Dendritic cell treated with granulocyte-macrophage colony-stimulating factor and Interleukin-4, amounts not matched to agents 40 ng/mL and 50 ng/mL, for 4 days (primary cell): ENCODE data around the gene ARHGAP31.
"Not testable (repeated sequence)": the region's sequence is repeated elsewhere in the genome, so short reads cannot be mapped to it uniquely, and the experiment has no call there.

Source experiments
- H3K27ac Mint-ChIP-seq: one replicate; pipeline ENCODE4 v1.8.0; 2022; ENCODE audit warnings: mild to moderate bottlenecking, mixed read lengths
- H3K27me3 Mint-ChIP-seq: one replicate; pipeline ENCODE4 v1.8.0; 2022; ENCODE audit warnings: mild to moderate bottlenecking, mixed read lengths
- H3K36me3 Mint-ChIP-seq: one replicate; pipeline ENCODE4 v1.8.0; 2022; ENCODE audit warnings: low read depth, mixed read lengths
- H3K4me1 Mint-ChIP-seq: one replicate; pipeline ENCODE4 v1.8.0; 2022; ENCODE audit warnings: low read depth, mixed read lengths
- H3K4me3 Mint-ChIP-seq: one replicate; pipeline ENCODE4 v1.8.0; 2022; ENCODE audit warnings: mild to moderate bottlenecking, moderate library complexity, mixed read lengths
- H3K9me3 Mint-ChIP-seq: one replicate; pipeline ENCODE4 v1.8.0; 2022; ENCODE audit warnings: mixed read lengths
- intact Hi-C: fragments of 100-400 bp; cut with micrococcal nuclease; formaldehyde crosslinking; loops from one replicate; pipeline ENCODE4 v1.15.0; 2022

Gene ARHGAP31, protein sequence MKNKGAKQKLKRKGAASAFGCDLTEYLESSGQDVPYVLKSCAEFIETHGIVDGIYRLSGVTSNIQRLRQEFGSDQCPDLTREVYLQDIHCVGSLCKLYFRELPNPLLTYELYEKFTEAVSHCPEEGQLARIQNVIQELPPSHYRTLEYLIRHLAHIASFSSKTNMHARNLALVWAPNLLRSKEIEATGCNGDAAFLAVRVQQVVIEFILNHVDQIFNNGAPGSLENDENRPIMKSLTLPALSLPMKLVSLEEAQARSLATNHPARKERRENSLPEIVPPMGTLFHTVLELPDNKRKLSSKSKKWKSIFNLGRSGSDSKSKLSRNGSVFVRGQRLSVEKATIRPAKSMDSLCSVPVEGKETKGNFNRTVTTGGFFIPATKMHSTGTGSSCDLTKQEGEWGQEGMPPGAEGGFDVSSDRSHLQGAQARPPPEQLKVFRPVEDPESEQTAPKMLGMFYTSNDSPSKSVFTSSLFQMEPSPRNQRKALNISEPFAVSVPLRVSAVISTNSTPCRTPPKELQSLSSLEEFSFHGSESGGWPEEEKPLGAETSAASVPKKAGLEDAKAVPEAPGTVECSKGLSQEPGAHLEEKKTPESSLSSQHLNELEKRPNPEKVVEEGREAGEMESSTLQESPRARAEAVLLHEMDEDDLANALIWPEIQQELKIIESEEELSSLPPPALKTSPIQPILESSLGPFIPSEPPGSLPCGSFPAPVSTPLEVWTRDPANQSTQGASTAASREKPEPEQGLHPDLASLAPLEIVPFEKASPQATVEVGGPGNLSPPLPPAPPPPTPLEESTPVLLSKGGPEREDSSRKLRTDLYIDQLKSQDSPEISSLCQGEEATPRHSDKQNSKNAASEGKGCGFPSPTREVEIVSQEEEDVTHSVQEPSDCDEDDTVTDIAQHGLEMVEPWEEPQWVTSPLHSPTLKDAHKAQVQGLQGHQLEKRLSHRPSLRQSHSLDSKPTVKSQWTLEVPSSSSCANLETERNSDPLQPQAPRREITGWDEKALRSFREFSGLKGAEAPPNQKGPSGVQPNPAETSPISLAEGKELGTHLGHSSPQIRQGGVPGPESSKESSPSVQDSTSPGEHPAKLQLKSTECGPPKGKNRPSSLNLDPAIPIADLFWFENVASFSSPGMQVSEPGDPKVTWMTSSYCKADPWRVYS (N-terminal part only)

DNA sequence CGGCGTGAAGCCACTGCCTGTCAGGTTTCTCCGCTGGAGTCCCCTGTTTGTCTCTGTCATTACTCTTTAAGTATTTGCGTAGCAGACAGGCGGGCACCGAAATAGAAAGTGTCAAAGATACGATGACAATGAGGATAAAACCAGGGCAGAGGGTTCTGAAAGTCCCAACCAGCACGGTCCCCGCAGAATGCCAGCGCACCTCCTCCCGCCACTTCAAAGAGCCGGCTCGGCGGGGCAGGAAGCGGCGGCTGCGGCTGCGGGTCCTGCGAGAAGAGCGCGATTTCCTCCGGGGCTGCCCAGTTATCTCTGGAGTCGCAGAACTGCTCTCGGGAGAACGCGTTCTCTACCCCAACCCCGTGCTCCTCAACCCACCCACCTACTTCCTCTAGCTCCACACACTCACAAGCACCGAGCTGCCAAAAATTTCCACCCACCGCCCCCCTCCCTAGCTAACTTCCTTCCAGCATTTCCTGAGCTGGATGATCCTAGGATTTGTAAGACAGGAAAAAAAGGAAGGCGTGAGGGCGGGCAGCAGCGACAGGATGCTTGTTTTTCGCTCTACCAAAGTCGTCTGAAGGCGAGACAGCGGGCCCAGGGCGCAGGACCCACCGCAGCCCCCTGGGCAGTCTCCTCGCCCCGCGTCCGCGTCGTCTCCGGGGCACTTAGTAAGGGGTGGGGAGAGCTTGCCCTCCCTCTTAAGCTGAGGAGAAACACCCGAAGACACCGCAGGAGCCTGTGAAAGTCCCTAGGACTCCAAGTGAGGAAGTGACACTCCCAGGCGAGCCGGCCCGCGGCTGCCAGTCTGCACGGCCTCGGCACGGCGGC, at the start of gene ARHGAP31:
ARHGAP31 (plus strand) TSS at position 513 of the 825 bp plus-strand sequence. CDS start 522 bp downstream, outside the sequence.
- Mint-ChIP-seq H3K27ac (peak within 1 kb of the TSS; percentile 94), H3K4me3 (peak within 1 kb of the TSS; percentile 82), H3K4me1 (peaks cover 55% of the 10 kb centered on the region), H3K36me3 (peaks cover 47% of the 10 kb centered on the region), H3K27me3 (peaks cover 2% of the 10 kb centered on the region), H3K9me3 (no peaks in the 10 kb centered on the region)
- intact Hi-C loops: loop anchor here (1.0 kb wide), 2 partner anchors 9 to 29 kb away; no protein-coding TSS in a partner anchor

DNA sequence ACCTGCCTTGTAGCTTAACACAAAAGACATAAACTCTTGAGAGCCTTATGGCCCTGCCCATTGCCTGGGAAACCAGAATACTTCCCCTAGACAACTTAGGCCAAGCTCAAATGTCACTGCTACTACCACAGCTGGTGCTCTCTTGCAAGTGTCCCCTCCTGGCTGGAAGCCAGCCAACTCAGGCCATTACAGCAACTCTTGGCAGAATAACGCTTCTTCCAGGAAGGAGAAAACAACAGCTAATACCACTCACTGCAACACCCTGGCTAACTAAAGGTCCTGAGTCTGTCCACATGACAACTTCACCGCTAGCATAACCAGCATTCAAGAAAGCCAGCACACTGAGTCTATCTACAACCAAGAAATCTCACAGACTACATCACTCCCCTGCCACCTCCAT, 48.4 kb upstream of the ARHGAP31 start:
- H3K4me3 Mint-ChIP-seq: no peak overlapping the region
- no peak overlapping the region for H3K27ac Mint-ChIP-seq
- intact Hi-C loops: no loop called here
- H3K36me3 Mint-ChIP-seq: peaks cover 5% of the 10 kb centered on the region
- peaks cover 9% of the 10 kb centered on the region for H3K4me1 Mint-ChIP-seq
- H3K27me3 Mint-ChIP-seq: peaks cover 1% of the 10 kb centered on the region
- H3K9me3 Mint-ChIP-seq: peaks cover 29% of the 10 kb centered on the region

DNA sequence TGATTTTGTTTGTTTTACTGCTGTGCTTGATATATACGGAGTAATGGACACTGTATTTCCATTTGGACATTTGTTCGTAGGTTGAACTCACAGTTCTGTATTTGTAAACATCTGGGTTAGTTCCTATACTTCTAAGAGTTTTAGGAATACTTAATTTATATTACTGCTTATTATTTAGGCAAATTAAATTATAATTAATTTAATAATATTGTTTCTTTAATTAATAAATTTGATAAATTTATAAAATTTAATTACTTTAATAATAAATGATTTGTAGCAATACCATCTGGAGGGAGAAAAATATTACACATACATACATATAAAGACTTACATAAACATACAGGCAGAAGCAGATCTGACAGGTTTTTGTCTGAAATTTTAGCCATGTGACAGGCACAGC, 39.0 kb upstream of the ARHGAP31 start:
- peaks cover 15% of the 10 kb centered on the region for H3K9me3 Mint-ChIP-seq

DNA sequence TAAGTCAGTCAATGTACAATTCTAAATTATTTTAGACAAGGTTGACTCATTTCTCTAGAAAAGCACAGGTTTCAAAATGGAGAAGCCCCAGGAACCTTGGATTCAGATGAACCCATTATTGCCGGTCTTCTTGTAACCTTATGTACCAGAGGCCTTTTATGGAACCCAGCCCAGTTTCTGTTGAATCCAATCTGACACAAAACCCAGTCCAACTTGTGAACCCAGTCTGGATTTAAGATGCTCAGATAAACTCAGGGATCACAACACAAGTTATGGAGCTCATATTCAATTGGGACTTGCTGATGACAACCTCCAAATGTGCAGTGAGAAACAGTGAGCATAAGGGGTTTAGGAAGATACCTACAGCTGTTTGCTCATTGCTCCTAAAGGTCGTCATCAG, 37.1 kb upstream of the ARHGAP31 start:
- H3K9me3 Mint-ChIP-seq: peaks cover 11% of the 10 kb centered on the region
- intact Hi-C loops: no loop called here
- H3K4me1 Mint-ChIP-seq: peaks cover 40% of the 10 kb centered on the region
- no peaks in the 10 kb centered on the region for H3K27me3 Mint-ChIP-seq
- H3K27ac Mint-ChIP-seq: peak overlapping the region; percentile 73
- no peaks in the 10 kb centered on the region for H3K36me3 Mint-ChIP-seq
- H3K4me3 Mint-ChIP-seq: no peak overlapping the region

More for the DNA sequence above, 39.0 kb upstream of the ARHGAP31 start:
- Mint-ChIP-seq H3K36me3 (no peaks in the 10 kb centered on the region), H3K27ac (no peak overlapping the region), H3K4me1 (peaks cover 31% of the 10 kb centered on the region), H3K27me3 (no peaks in the 10 kb centered on the region), H3K4me3 (no peak overlapping the region)
- intact Hi-C loops: no loop called here

DNA sequence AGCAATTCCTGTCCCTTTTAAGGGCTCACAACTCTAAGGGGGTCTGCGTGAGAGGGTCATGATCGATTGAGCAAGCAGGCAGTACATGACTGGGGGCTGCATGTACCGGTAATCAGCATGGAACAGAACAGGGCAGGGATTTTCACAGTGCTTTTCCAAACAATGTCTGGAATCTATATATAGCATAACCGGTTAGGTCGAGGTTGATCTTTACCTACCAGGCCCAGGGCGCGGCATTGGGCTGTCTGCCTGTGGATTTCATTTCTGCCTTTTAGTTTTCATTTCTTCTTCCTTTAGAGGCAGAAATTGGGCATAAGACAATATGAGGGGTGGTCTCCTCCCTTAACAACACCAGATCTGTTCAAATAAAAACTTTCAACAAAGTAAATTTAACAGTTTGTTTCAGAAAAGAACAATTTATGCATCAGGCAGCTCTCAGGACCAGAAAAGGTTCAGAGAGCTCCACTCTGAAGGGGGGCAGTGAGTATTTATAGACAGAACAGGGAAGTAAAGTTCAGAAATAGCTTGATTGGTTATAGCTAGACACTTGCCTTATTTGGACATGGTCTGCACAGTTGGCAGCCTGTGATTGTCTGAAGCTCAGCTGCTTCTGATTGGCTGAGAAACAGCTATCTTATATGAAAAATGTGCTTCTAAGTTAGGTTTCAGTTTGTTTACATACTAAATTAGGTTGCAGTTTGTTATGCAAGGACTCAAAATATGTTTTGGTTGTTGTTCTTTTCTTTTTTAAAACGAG, 36.4 kb upstream of the ARHGAP31 start:
- Mint-ChIP-seq H3K27me3 (no peaks in the 10 kb centered on the region), H3K4me3 (no peak overlapping the region), H3K27ac (peak overlapping the region; percentile 73), H3K9me3 (peaks cover 4% of the 10 kb centered on the region), H3K36me3 (no peaks in the 10 kb centered on the region), H3K4me1 (peaks cover 40% of the 10 kb centered on the region)
- intact Hi-C loops: no loop called here

DNA sequence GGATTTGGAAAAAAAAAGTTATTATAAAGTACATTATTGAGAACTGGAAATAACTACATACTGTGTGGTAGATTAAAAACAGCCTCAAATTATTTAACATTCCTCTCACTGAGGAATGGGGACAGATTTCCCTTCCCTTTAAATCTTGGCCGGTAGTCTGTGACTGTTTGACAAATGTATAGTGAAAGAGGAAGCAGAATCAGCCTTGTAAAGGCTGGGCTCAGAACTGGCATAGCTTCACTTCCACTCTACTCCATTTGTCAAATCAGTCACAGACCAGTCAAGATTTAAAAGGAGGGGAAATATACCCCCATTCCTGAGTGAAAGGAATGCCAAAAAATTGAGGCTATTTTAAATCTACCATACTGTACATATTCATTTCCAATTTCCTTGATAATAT, 35.3 kb upstream of the ARHGAP31 start:
- Mint-ChIP-seq H3K9me3 (no peaks in the 10 kb centered on the region), H3K27ac (peak overlapping the region; percentile 73), H3K36me3 (no peaks in the 10 kb centered on the region), H3K4me3 (no peak overlapping the region), H3K4me1 (peaks cover 40% of the 10 kb centered on the region), H3K27me3 (peaks cover 1% of the 10 kb centered on the region)
- intact Hi-C loops: no loop called here

DNA sequence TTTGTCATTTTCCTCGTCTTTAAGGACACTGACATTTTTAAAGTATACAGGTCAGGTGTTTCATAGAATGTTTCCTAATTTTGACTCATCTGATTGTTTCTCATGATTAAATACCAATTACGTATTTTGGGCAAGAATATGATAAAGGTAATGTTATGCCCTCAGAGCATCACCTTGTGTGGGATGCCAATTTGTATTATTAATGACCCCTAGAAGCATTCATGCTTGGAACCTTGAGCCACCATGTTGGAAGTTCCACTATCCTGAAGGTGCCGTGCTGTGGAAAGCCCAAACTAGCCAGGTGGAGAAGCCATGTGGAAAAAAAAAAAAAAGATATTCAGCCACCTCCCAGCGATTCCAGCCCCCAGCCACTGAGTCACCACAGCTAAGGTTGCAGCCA, 34.4 kb upstream of the ARHGAP31 start:
- peaks cover 3% of the 10 kb centered on the region for H3K27me3 Mint-ChIP-seq
- intact Hi-C loops: no loop called here
- no peaks in the 10 kb centered on the region for H3K9me3 Mint-ChIP-seq
- peaks cover 40% of the 10 kb centered on the region for H3K4me1 Mint-ChIP-seq
- no peaks in the 10 kb centered on the region for H3K36me3 Mint-ChIP-seq
- H3K4me3 Mint-ChIP-seq: no peak overlapping the region
- peak overlapping the region; percentile 73 for H3K27ac Mint-ChIP-seq

DNA sequence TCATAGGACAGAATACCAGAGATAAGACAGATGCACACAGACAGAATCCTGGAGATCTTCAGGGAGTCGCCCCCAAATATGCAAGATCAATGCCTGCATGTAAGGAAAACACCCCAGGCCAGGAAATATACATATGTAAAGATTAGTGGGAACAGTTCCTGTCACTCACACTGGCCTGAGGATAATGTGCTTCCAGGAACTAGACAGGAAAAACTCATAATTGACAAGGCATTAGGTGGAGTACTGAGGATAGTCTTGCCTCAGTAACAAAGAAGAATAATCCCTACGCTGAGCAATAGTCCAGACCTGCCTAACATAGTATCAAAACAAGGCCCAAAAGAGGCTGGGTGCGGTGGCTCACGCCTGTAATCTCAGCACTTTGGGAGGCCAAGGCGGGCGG, 33.1 kb upstream of the ARHGAP31 start:
- intact Hi-C loops: no loop called here
- H3K9me3 Mint-ChIP-seq: no peaks in the 10 kb centered on the region
- H3K27me3 Mint-ChIP-seq: peaks cover 3% of the 10 kb centered on the region
- no peak overlapping the region for H3K4me3 Mint-ChIP-seq
- no peak overlapping the region for H3K27ac Mint-ChIP-seq
- H3K4me1 Mint-ChIP-seq: peaks cover 40% of the 10 kb centered on the region
- no peaks in the 10 kb centered on the region for H3K36me3 Mint-ChIP-seq

DNA sequence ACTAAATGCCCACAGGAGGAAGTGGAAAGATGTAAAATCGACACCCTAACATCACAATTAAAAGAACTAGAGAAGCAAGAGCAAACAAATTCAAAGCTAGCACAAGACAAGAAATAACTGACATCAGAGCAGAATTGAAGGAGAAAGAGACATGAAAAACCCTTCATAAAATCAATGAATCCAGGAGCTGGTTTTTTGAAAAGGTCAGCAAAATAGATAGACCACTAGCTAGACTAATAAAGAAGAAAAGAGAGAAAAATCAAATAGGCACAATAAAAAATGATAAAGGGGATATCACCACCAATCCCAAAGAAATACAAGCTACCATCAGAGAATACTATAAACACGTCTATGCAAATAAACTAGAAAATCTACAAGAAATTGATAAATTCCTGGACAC, 24.0 kb upstream of the ARHGAP31 start:
- Mint-ChIP-seq H3K27me3 (peaks cover 18% of the 10 kb centered on the region), H3K9me3 (peaks cover 10% of the 10 kb centered on the region)
- H3K4me3 Mint-ChIP-seq, H3K4me1 Mint-ChIP-seq, H3K27ac Mint-ChIP-seq, H3K36me3 Mint-ChIP-seq, intact Hi-C loops: not testable (repeated sequence)

DNA sequence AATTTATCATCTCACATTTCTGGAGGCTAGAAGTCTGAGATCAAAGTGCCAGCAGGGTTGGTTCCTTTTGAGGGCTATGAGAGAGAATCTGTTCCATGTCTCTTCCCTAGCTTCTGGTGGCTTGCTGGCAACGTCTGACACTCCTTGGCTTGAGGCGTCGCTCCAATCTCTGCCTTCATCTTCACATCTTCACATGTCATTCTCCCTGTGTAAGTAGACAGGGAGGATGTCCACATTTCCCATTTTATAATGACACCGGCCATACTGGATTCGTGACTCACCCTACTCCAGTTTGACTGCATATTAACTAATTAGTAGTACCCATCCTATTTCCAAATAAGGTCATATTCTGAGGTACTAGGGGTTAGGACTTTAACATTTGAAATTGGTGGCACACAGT, 17.5 kb upstream of the ARHGAP31 start:
- Mint-ChIP-seq H3K9me3 (peaks cover 5% of the 10 kb centered on the region), H3K27me3 (peaks cover 4% of the 10 kb centered on the region), H3K4me3 (no peak overlapping the region), H3K36me3 (peaks cover 2% of the 10 kb centered on the region), H3K27ac (no peak overlapping the region), H3K4me1 (peaks cover 33% of the 10 kb centered on the region)
- intact Hi-C loops: loop anchor here (5.0 kb wide), 2 partner anchors 51 to 66 kb away; no protein-coding TSS in a partner anchor

DNA sequence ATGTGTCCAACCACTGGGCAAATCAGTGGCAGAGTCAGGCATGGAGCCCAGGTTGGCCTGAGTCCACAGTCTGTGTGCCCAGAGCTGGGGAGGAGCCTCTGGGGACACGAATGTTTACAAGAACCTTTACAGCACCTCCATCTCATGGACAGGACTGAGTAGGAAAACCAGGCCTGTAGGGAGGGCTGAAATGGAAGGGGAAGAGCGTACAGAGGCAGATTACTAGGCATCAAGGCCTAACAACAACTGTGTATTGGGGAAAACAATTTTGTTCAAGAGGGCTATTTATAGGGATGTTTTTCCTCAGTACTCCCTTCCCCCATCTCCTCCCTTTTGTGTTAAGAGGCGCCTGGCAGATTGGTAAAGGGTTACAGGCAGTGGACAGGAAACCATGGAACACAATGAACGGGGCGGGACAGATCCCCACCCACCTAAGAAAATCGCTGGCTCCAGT, 15.1 kb upstream of the ARHGAP31 start:
- H3K4me1 Mint-ChIP-seq: peaks cover 33% of the 10 kb centered on the region
- H3K27ac Mint-ChIP-seq: peak overlapping the region; percentile 12
- intact Hi-C loops: loop anchor here (5.0 kb wide), 2 partner anchors 48 to 63 kb away; no protein-coding TSS in a partner anchor
- peaks cover 8% of the 10 kb centered on the region for H3K36me3 Mint-ChIP-seq
- H3K27me3 Mint-ChIP-seq: no peaks in the 10 kb centered on the region
- H3K4me3 Mint-ChIP-seq: no peak overlapping the region
- H3K9me3 Mint-ChIP-seq: peaks cover 28% of the 10 kb centered on the region

DNA sequence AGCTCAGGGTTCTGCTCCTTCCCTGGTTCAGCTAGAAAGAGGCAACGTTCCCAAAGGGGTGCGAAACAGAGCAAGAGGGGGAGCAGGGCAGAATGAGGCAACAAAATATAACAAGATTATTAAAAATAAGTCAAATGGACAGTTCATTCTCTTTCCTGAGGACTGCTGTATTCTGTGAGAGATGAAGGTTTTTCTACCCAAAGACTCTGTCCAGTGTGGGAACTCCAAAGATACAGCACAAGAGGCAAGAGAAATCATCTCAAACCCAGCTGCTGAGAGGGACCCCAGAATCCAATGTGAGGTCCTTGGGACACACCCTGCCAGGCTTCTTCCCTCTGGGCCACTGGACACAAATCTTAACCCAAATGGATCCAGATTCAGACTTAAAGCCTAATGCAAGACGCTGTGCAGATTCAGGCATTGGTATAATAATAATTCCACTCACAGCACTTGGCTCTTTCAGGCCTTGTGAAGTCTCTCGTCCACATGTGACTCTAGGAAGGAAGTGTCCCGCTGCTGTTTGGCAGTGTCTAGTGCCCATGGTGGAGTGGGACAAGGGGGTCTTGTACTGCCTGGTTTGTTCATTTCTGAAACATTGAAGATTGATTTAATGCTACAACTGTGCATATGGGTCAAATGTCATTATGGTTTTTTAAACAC, 14.5 kb upstream of the ARHGAP31 start:
- peaks cover 8% of the 10 kb centered on the region for H3K36me3 Mint-ChIP-seq
- H3K4me3 Mint-ChIP-seq: no peak overlapping the region
- peaks cover 31% of the 10 kb centered on the region for H3K4me1 Mint-ChIP-seq
- H3K9me3 Mint-ChIP-seq: peaks cover 28% of the 10 kb centered on the region
- intact Hi-C loops: loop anchor here (5.0 kb wide), 2 partner anchors 48 to 63 kb away; no protein-coding TSS in a partner anchor
- H3K27ac Mint-ChIP-seq: peak overlapping the region; percentile 12
- H3K27me3 Mint-ChIP-seq: no peaks in the 10 kb centered on the region
